MM.1S (cell line): ENCODE results near the gene TMEM179.

Source experiments
- DNase-seq: peaks from one replicate; pipeline ENCODE4 v3.0.0-alpha.2; 2015
- H2AFZ ChIP-seq: fragments of 300-600 bp; sonication (generic); 2 replicates; pipeline ENCODE4 v1.6.0; 2016; ENCODE audit warnings: antibody characterized with exemption, low read length
- H3F3A ChIP-seq: fragments of 300-600 bp; sonication (generic); 2 replicates; pipeline ENCODE4 v1.6.1; 2016; ENCODE audit warnings: mild to moderate bottlenecking, antibody characterized with exemption, low read length, moderate library complexity, mixed read lengths; ENCODE audit not compliant: insufficient read depth
- H3K27ac ChIP-seq: fragments of 300-600 bp; sonication (generic); 2 replicates; pipeline ENCODE4 v1.5.1; 2016; ENCODE audit warnings: mild to moderate bottlenecking, low read length
- H3K27me3 ChIP-seq: fragments of 300-600 bp; sonication (generic); replicated peaks from 2 replicates; pipeline ENCODE4 v1.6.0; 2016; ENCODE audit warnings: low read length; ENCODE audit not compliant: insufficient read depth
- H3K36me3 ChIP-seq: fragments of 300-600 bp; sonication (generic); replicated peaks from 2 replicates; pipeline ENCODE4 v1.6.1; 2016; ENCODE audit warnings: mild to moderate bottlenecking, low read length, mixed read lengths; ENCODE audit not compliant: insufficient read depth
- H3K4me1 ChIP-seq: fragments of 300-600 bp; sonication (generic); 2 replicates; pipeline ENCODE4 v1.6.1; 2016; ENCODE audit warnings: low read length, mixed read lengths
- H3K4me2 ChIP-seq: fragments of 300-600 bp; sonication (generic); 2 replicates; pipeline ENCODE4 v1.6.0; 2016; ENCODE audit warnings: low read depth, low read length
- H3K4me3 ChIP-seq: fragments of 300-600 bp; sonication (generic); 2 replicates; pipeline ENCODE4 v1.5.1; 2016; ENCODE audit warnings: low read length, mixed read lengths
- H3K79me2 ChIP-seq: fragments of 300-600 bp; sonication (generic); 2 replicates; pipeline ENCODE4 v1.6.1; 2016; ENCODE audit warnings: mixed run types, low read length, mixed read lengths
- H3K9ac ChIP-seq: fragments of 300-600 bp; sonication (generic); 2 replicates; pipeline ENCODE4 v1.6.1; 2016; ENCODE audit warnings: low read length, mixed read lengths
- H3K9me2 ChIP-seq: fragments of 300-600 bp; sonication (generic); replicated peaks from 2 replicates; pipeline ENCODE4 v1.6.1; 2016; ENCODE audit warnings: mild to moderate bottlenecking, low read length, mixed read lengths; ENCODE audit not compliant: insufficient read depth
- H3K9me3 ChIP-seq: fragments of 300-600 bp; sonication (generic); replicated peaks from 2 replicates; pipeline ENCODE4 v1.6.1; 2016; ENCODE audit warnings: mild to moderate bottlenecking, low read length, mixed read lengths; ENCODE audit not compliant: insufficient read depth
- H4K20me1 ChIP-seq: fragments of 300-600 bp; sonication (generic); 2 replicates; pipeline ENCODE4 v1.6.1; 2016; ENCODE audit warnings: mild to moderate bottlenecking, low read length, moderate library complexity, mixed read lengths; ENCODE audit not compliant: insufficient read depth
- EZH2 ChIP-seq: fragments of 300-600 bp; sonication (generic); optimal IDR thresholded peaks from 2 replicates; pipeline ENCODE3; 2017; ENCODE audit warnings: low read depth, mild to moderate bottlenecking, antibody characterized with exemption, low read length, mixed read lengths
- EZH2phosphoT487 ChIP-seq: fragments of 300-600 bp; sonication (generic); IDR thresholded peaks from 2 replicates; pipeline ENCODE4 v1.6.1; 2018; ENCODE audit warnings: antibody characterized with exemption, low read length
- TF ChIP-seq, protein P1 (sequence below): fragments of 300-600 bp; sonication (generic); IDR thresholded peaks from 2 replicates; pipeline ENCODE4 v1.5.1; 2016; ENCODE audit warnings: antibody characterized with exemption, low read length, mixed read lengths

The TMEM179 gene

DNA sequence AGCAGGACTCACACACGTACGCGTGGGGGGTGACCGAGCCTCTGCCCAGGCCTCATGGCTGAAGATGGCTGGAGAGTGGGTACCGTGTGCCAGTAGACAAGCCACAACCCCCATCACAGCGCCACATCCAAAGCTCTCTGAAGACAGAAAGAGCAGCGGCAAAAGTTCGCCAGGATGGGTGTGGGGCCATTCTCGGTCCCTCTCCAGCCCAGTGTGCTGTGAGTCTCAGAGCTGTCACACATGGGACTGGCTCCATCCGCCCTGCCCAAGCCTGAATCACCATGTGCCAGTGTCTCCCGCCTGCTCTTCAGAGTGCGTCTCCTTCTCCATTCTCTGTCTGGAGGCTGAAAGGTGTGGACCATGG, 5.7 kb downstream of the TMEM179 start:
- Histone ChIP-seq H3K9me2 (no peaks in the 10 kb centered on the region), H3F3A (no peaks in the 10 kb centered on the region), H3K27ac (no peak overlapping the region), H3K4me1 (no peaks in the 10 kb centered on the region), H3K4me3 (no peak overlapping the region), H3K9me3 (no peaks in the 10 kb centered on the region), H3K27me3 (no peaks in the 10 kb centered on the region; the same call in 1 of the 2 replicates), H3K9ac (no peak overlapping the region), H2AFZ (no peak overlapping the region), H3K36me3 (no peaks in the 10 kb centered on the region), H3K79me2 (no peaks in the 10 kb centered on the region), H4K20me1 (no peaks in the 10 kb centered on the region), H3K4me2 (no peak overlapping the region)
- no peak for DNase-seq
- TF ChIP-seq, protein P1, sequence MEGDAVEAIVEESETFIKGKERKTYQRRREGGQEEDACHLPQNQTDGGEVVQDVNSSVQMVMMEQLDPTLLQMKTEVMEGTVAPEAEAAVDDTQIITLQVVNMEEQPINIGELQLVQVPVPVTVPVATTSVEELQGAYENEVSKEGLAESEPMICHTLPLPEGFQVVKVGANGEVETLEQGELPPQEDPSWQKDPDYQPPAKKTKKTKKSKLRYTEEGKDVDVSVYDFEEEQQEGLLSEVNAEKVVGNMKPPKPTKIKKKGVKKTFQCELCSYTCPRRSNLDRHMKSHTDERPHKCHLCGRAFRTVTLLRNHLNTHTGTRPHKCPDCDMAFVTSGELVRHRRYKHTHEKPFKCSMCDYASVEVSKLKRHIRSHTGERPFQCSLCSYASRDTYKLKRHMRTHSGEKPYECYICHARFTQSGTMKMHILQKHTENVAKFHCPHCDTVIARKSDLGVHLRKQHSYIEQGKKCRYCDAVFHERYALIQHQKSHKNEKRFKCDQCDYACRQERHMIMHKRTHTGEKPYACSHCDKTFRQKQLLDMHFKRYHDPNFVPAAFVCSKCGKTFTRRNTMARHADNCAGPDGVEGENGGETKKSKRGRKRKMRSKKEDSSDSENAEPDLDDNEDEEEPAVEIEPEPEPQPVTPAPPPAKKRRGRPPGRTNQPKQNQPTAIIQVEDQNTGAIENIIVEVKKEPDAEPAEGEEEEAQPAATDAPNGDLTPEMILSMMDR: no peak
- TF ChIP-seq EZH2 (no peak), EZH2phosphoT487 (no peak)

DNA sequence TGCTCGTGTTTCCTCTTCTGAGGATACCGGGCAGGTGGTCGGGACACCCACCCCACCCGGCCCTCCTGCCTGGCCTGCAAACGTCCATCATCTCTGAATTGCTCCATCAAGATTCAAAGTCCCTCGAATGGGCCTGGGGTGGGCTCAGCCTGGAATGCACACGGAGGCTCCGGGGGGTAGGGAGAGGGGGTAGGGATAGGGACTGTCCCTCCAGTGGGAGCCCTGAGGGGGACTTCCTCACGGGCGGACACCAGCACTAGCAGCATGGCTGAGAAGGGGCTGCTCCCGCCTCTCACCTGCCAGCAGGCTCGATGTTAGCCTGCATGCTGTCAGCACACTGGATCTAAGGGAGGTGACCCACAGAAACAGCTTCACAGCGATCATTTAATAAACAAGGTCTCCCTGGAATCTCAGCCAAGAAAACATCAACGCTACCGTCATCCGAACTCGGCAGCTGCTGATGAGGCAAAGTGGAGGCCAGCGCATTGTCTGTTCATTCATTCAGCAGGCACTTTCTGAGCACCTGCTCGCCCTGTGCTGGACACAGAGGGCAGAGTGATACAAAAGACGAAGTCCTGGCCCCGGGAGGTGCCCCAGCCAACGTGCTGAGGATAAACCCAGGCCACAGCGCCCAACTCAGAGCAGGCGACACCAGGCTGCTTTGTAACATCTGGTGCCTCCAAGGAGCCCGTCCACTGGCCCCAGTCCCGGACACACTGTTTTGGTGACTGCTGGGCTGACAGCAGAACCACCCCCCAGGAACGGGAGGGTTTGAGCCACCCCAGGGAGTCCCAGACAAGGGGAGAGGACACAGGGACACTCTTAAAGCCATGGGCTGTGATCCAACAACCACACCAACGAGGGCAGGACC, 6.3 kb downstream of the TMEM179 start:
- no peak overlapping the region for H3K27ac ChIP-seq
- no peak overlapping the region for H3K4me3 ChIP-seq
- no peak overlapping the region for H3K4me2 ChIP-seq
- H3K27me3 ChIP-seq: no peaks in the 10 kb centered on the region; the same call in 1 of the 2 replicates
- no peaks in the 10 kb centered on the region for H3K79me2 ChIP-seq
- no peaks in the 10 kb centered on the region for H3F3A ChIP-seq
- no peak for TF ChIP-seq EZH2phosphoT487
- no peak for TF ChIP-seq EZH2
- TF ChIP-seq, protein P1: no peak
- no peak overlapping the region for H2AFZ ChIP-seq
- H3K4me1 ChIP-seq: no peaks in the 10 kb centered on the region
- no peak for DNase-seq
- no peaks in the 10 kb centered on the region for H3K9me2 ChIP-seq
- H3K9ac ChIP-seq: no peak overlapping the region
- H3K9me3 ChIP-seq: no peaks in the 10 kb centered on the region
- no peaks in the 10 kb centered on the region for H4K20me1 ChIP-seq
- H3K36me3 ChIP-seq: no peaks in the 10 kb centered on the region

- Histone ChIP-seq H4K20me1 (no peaks in the 10 kb centered on the region), H3K9me2 (no peaks in the 10 kb centered on the region), H3K9me3 (no peaks in the 10 kb centered on the region), H3K9ac (no peak overlapping the region), H3K4me3 (no peak overlapping the region), H3F3A (no peaks in the 10 kb centered on the region), H3K36me3 (no peaks in the 10 kb centered on the region), H3K4me2 (no peak overlapping the region), H3K79me2 (no peaks in the 10 kb centered on the region), H3K27me3 (no peaks in the 10 kb centered on the region; the same call in 1 of the 2 replicates), H3K4me1 (no peaks in the 10 kb centered on the region), H2AFZ (no peak overlapping the region), H3K27ac (no peak overlapping the region)
- DNase-seq: no peak
- TF ChIP-seq EZH2phosphoT487: no peak
- no peak for TF ChIP-seq EZH2
- TF ChIP-seq, protein P1: no peak
These were observed 7.0 kb downstream of the TMEM179 start for GRCh38 chr14:104597576-104597975.
